ENCODE results near the gene TAOK3.

DNA sequence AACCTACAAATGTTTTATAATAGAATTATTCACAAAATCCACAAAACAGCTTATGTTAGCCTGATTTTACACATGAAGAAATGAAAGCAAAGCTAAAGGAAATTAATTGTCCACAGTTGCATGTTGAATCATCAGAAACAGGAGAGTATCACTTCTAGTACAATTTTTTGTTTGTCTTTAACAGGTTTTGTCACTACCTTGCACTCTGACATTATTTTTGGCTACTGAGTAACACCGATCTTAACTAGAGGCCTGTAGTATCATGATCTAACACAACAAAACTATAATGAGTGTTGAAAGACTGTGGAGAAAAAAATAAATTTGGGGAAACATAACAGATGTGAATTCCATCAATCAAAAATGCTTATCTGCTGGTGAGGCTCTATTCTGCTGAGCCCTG lies 60.1 kb downstream of the TAOK3 start:
- TF ChIP-seq POLR2A (IDR thresholded peaks at IDR 0.05): no peak
- no peak for TF ChIP-seq CTCF (IDR thresholded peaks at IDR 0.05)
